ENCODE data around the gene PPARG. TPM values are rescaled to one million over a fixed set of nuclear protein-coding genes. Genes with fewer than 3 reads are reported as not detected.

Gene PPARG
- total RNA-seq, 2 donors from 2014 or later: 7.0 to 12.9 TPM

DNA sequence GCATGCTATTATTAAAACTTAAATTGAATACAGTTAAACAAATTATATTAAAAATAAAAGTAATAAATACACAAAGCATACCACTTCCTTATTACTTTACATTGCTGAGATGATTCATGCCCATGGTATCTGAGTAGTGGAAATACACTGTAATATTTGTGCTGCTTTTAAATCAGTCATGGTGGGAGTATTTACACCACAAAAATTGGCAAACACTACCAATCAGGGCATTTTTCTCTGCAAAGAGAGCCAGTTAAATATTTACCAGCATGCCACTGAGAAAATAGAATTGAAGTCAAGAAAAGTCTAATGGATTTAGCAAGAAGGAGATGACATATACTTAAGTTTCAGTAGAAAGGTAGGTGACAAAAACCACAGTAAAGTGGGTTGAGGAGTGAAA is 19.6 kb downstream of the PPARG start:
- TF ChIP-seq, protein P1, sequence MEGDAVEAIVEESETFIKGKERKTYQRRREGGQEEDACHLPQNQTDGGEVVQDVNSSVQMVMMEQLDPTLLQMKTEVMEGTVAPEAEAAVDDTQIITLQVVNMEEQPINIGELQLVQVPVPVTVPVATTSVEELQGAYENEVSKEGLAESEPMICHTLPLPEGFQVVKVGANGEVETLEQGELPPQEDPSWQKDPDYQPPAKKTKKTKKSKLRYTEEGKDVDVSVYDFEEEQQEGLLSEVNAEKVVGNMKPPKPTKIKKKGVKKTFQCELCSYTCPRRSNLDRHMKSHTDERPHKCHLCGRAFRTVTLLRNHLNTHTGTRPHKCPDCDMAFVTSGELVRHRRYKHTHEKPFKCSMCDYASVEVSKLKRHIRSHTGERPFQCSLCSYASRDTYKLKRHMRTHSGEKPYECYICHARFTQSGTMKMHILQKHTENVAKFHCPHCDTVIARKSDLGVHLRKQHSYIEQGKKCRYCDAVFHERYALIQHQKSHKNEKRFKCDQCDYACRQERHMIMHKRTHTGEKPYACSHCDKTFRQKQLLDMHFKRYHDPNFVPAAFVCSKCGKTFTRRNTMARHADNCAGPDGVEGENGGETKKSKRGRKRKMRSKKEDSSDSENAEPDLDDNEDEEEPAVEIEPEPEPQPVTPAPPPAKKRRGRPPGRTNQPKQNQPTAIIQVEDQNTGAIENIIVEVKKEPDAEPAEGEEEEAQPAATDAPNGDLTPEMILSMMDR (IDR thresholded peaks at IDR 0.05): no peak
- TF ChIP-seq POLR2A (IDR thresholded peaks at IDR 0.05) (no peak), POLR2AphosphoS5 (IDR thresholded peaks at IDR 0.05) (no peak)
- no peaks in the 10 kb centered on the region for H3K4me1 ChIP-seq (replicated peaks)
- no peaks in the 10 kb centered on the region for H3K27me3 ChIP-seq (replicated peaks; ENCODE audit: insufficient read depth)
- no peaks in the 10 kb centered on the region for H3K36me3 ChIP-seq
- H3K27ac ChIP-seq: no peak overlapping the region
- intact Hi-C loops (cut with DNase I): no loop called here
- H3K9me3 ChIP-seq: no peaks in the 10 kb centered on the region
- DNase-seq (ENCODE audit: low spot score): no peak
- H3K4me3 ChIP-seq: no peak overlapping the region

DNA sequence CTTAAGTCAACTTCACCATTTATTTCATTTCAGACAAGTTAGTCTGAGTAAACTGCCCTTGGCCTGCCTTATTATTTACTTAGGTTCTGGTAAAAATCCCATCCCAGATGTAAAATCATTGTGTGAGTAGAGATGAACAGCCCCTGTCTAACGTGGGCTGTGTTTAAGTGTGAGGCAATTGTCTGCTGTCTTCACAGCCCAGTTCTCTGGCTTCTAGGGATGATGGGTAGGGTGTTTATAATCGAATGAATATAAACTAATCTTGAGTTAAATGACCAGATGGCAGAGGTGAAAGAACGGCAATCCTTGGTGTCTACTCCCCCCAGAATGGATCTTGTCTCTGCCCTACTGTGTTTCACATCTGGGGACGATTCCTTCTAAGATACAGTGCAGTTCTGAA is 20.8 kb downstream of the PPARG start:
- intact Hi-C loops (cut with DNase I): no loop called here
- 54% methylated on average over 4 of the region's 4 CpGs for WGBS
- Histone ChIP-seq H3K36me3 (no peaks in the 10 kb centered on the region), H3K9me3 (no peaks in the 10 kb centered on the region), H3K27me3 (replicated peaks; ENCODE audit: insufficient read depth) (no peaks in the 10 kb centered on the region), H3K27ac (no peak overlapping the region), H3K4me1 (replicated peaks) (no peaks in the 10 kb centered on the region), H3K4me3 (no peak overlapping the region)
- DNase-seq (ENCODE audit: low spot score): no peak
- no peak for TF ChIP-seq POLR2A (IDR thresholded peaks at IDR 0.05)
- no peak for TF ChIP-seq POLR2AphosphoS5 (IDR thresholded peaks at IDR 0.05)
- TF ChIP-seq, protein P1 (IDR thresholded peaks at IDR 0.05): no peak

GRCh38 chr3:12312010-12312409 is 23.1 kb downstream of the PPARG start:
- Histone ChIP-seq H3K4me3 (no peak overlapping the region), H3K36me3 (no peaks in the 10 kb centered on the region), H3K27ac (no peak overlapping the region), H3K4me1 (replicated peaks) (no peaks in the 10 kb centered on the region), H3K9me3 (no peaks in the 10 kb centered on the region), H3K27me3 (replicated peaks; ENCODE audit: insufficient read depth) (no peaks in the 10 kb centered on the region)
- WGBS: 98% methylated on average over 1 of the region's 1 CpG
- intact Hi-C loops (cut with DNase I): no loop called here
- no peak for DNase-seq (ENCODE audit: low spot score)
- TF ChIP-seq, protein P1 (IDR thresholded peaks at IDR 0.05): no peak
- TF ChIP-seq POLR2A (IDR thresholded peaks at IDR 0.05) (no peak), POLR2AphosphoS5 (IDR thresholded peaks at IDR 0.05) (no peak)

DNA sequence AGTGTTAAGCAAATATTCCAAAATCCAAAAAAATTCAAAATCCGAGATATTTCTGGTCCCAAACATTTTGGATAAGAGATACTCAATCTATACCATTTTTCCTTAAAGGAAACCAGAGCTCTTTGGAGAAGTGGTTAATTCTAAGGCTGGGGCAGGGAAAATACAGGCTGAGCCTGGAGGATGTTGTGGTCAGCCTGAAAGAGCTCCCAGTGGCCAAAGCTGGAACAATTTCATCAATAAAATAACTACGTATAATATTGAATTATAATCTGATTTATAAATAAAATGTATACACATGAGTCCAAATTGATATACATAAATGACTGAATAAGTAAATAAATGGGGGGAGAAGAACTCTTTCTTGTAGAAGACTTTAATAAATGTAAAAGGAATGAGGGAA is 24.6 kb downstream of the PPARG start:
- WGBS: 94% methylated on average over 2 of the region's 2 CpGs
- TF ChIP-seq POLR2AphosphoS5 (IDR thresholded peaks at IDR 0.05) (no peak), POLR2A (IDR thresholded peaks at IDR 0.05) (no peak)
- TF ChIP-seq, protein P1 (IDR thresholded peaks at IDR 0.05): no peak
- Histone ChIP-seq H3K36me3 (no peaks in the 10 kb centered on the region), H3K4me1 (replicated peaks) (no peaks in the 10 kb centered on the region), H3K4me3 (no peak overlapping the region), H3K9me3 (no peaks in the 10 kb centered on the region), H3K27me3 (replicated peaks; ENCODE audit: insufficient read depth) (no peaks in the 10 kb centered on the region), H3K27ac (no peak overlapping the region)
- intact Hi-C loops (cut with DNase I): no loop called here
- DNase-seq (ENCODE audit: low spot score): no peak

DNA sequence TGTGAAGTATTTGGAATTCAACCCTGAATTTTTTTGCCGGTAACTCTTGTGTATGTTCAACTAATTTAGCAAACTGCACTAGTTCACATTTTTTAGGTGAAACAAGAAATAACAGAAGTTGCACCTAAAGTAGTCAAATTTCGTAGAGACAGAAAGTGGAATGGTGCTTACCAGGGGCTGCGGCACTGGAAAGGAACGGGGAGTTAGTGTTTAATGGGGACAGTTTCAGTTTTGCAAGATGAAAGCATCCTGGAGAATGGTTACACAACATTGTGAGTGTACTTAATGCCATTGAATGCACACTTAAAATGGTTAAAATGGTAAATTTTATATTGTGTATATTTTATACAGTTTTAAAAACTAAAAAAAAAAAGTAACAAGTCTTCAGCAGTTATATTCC is 27.4 kb downstream of the PPARG start:
- Histone ChIP-seq H3K4me3 (no peak overlapping the region), H3K4me1 (replicated peaks) (no peaks in the 10 kb centered on the region), H3K27me3 (replicated peaks; ENCODE audit: insufficient read depth) (no peaks in the 10 kb centered on the region), H3K36me3 (no peaks in the 10 kb centered on the region), H3K9me3 (no peaks in the 10 kb centered on the region), H3K27ac (no peak overlapping the region)
- WGBS: 85% methylated on average over 4 of the region's 4 CpGs
- intact Hi-C loops (cut with DNase I): no loop called here
- no peak for TF ChIP-seq POLR2A (IDR thresholded peaks at IDR 0.05)
- DNase-seq (ENCODE audit: low spot score): no peak
